HG03469 (cell line): ENCODE results near the gene LOXHD1.

Experiments used
- ATAC-seq: cut with Tn5 transposase; IDR thresholded peaks from one replicate; pipeline ENCODE4 v1.9.1; 2021; ENCODE audit warnings: mild to moderate bottlenecking, moderate library complexity, moderate number of reproducible peaks; ENCODE audit not compliant: unreplicated experiment

LOXHD1 gene

GRCh38 chr18:46458472-46458871, 198.5 kb downstream of the LOXHD1 start:
- no peak for ATAC-seq

- ATAC-seq, result no peak
Measured at GRCh38 chr18:46456691-46457090, 200.3 kb downstream of the LOXHD1 start.

GRCh38 chr18:46452820-46453219, 204.2 kb downstream of the LOXHD1 start:
- ATAC-seq, result no peak

- no peak for ATAC-seq
Measured at GRCh38 chr18:46449499-46449898, 207.5 kb downstream of the LOXHD1 start.

- ATAC-seq, result no peak
Measured at GRCh38 chr18:46449033-46449432, 208.0 kb downstream of the LOXHD1 start.

- ATAC-seq, result no peak
Measured at GRCh38 chr18:46448347-46448746, 208.7 kb downstream of the LOXHD1 start.

- no peak for ATAC-seq
Measured at GRCh38 chr18:46447792-46448191, 209.2 kb downstream of the LOXHD1 start.

GRCh38 chr18:46447323-46447722, 209.7 kb downstream of the LOXHD1 start:
- no peak for ATAC-seq

- no peak for ATAC-seq
Measured at GRCh38 chr18:46445522-46446313, 211.3 kb downstream of the LOXHD1 start.

- ATAC-seq, result no peak
Measured at GRCh38 chr18:46439037-46439436, 218.0 kb downstream of the LOXHD1 start.

GRCh38 chr18:46437061-46437460, 220.0 kb downstream of the LOXHD1 start:
- no peak for ATAC-seq

- ATAC-seq, result no peak
Measured at GRCh38 chr18:46436621-46437020, 220.4 kb downstream of the LOXHD1 start.

GRCh38 chr18:46435031-46435430, 222.0 kb downstream of the LOXHD1 start:
- no peak for ATAC-seq

GRCh38 chr18:46434629-46435028, 222.4 kb downstream of the LOXHD1 start:
- no peak for ATAC-seq

GRCh38 chr18:46433121-46433826, 223.7 kb downstream of the LOXHD1 start:
- ATAC-seq, result no peak

- no peak for ATAC-seq
Measured at GRCh38 chr18:46431522-46432171, 225.4 kb downstream of the LOXHD1 start.

GRCh38 chr18:46429649-46430224, 227.3 kb downstream of the LOXHD1 start:
- ATAC-seq, result no peak

GRCh38 chr18:46429130-46429529, 227.9 kb downstream of the LOXHD1 start:
- no peak for ATAC-seq

GRCh38 chr18:46428368-46428767, 228.7 kb downstream of the LOXHD1 start:
- no peak for ATAC-seq

GRCh38 chr18:46427216-46427995, 229.6 kb downstream of the LOXHD1 start:
- no peak for ATAC-seq
